WERI-Rb-1 (cell line): ENCODE results near the gene FZD4.

Experiments used
- DNase-seq: peaks from one replicate; pipeline ENCODE4 v3.0.0-alpha.2; 2020
- H3K27ac ChIP-seq: fragments of 250-450 bp; sonication (Bioruptor Pico); 2 replicates; pipeline ENCODE4 v1.5.1; 2020; ENCODE audit warnings: mild to moderate bottlenecking, moderate library complexity
- H3K27me3 ChIP-seq: fragments of 250-450 bp; sonication (Bioruptor Pico); 2 replicates; pipeline ENCODE4 v1.5.1; 2021; ENCODE audit warnings: mild to moderate bottlenecking, low read depth, moderate library complexity; ENCODE audit not compliant: insufficient read depth, severe bottlenecking
- H3K36me3 ChIP-seq: fragments of 250-450 bp; sonication (Bioruptor Pico); 2 replicates; pipeline ENCODE4 v1.5.1; 2020; ENCODE audit warnings: mild to moderate bottlenecking, moderate library complexity
- H3K4me3 ChIP-seq: 2 replicates; pipeline ENCODE4 v1.5.1; 2011; ENCODE audit warnings: low read depth, mild to moderate bottlenecking, control low read depth, low read length
- H3K9me3 ChIP-seq: fragments of 250-450 bp; sonication (Bioruptor Pico); 2 replicates; pipeline ENCODE4 v1.5.1; 2021; ENCODE audit warnings: mild to moderate bottlenecking, moderate library complexity; ENCODE audit not compliant: severe bottlenecking
- TF ChIP-seq, protein P1 (sequence below): IDR thresholded peaks from 2 replicates; pipeline ENCODE4 v1.5.1; 2011; ENCODE audit warnings: low read depth, mild to moderate bottlenecking, control low read depth, inconsistent platforms, low read length

Gene FZD4

DNA sequence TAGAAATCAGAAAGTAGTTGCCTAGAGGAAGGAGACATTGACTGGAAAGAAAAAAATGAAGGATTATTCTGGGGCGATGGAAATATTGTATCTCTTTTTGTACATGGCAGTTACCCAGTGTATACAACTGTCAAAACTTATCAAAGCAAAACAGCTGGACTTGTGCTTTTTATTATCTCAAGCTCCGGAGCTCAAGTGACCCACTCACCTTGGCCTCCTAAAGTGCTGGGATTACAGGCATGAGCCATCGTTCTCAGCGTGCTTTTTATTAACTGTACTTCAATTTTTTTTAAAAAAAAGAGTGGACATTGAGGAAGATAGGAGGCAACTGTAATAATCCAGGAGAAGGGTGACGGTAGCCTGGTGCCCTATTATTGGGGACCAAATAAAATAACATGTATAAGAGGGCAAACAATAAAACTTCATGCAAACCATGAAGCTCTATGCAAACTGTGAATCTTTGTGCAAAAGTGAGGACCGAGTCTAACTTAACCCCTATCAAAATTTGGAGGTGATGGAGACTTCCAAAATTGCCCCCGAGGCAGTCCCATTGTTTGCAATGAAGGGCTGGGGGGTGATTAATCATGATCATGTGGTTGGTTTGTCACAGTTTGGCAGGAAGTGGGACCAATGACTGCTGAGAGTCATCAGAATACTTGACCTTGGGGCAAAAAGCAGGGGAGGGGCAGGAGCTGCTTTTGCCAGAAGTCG lies 23.5 kb downstream of the FZD4 start:
- H3K4me3 ChIP-seq: no peak overlapping the region
- no peak for DNase-seq
- TF ChIP-seq, protein P1, sequence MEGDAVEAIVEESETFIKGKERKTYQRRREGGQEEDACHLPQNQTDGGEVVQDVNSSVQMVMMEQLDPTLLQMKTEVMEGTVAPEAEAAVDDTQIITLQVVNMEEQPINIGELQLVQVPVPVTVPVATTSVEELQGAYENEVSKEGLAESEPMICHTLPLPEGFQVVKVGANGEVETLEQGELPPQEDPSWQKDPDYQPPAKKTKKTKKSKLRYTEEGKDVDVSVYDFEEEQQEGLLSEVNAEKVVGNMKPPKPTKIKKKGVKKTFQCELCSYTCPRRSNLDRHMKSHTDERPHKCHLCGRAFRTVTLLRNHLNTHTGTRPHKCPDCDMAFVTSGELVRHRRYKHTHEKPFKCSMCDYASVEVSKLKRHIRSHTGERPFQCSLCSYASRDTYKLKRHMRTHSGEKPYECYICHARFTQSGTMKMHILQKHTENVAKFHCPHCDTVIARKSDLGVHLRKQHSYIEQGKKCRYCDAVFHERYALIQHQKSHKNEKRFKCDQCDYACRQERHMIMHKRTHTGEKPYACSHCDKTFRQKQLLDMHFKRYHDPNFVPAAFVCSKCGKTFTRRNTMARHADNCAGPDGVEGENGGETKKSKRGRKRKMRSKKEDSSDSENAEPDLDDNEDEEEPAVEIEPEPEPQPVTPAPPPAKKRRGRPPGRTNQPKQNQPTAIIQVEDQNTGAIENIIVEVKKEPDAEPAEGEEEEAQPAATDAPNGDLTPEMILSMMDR: no peak
- no peaks in the 10 kb centered on the region for H3K9me3 ChIP-seq
- no peak overlapping the region for H3K27ac ChIP-seq
- H3K27me3 ChIP-seq: no peaks in the 10 kb centered on the region
- H3K36me3 ChIP-seq: no peaks in the 10 kb centered on the region

DNA sequence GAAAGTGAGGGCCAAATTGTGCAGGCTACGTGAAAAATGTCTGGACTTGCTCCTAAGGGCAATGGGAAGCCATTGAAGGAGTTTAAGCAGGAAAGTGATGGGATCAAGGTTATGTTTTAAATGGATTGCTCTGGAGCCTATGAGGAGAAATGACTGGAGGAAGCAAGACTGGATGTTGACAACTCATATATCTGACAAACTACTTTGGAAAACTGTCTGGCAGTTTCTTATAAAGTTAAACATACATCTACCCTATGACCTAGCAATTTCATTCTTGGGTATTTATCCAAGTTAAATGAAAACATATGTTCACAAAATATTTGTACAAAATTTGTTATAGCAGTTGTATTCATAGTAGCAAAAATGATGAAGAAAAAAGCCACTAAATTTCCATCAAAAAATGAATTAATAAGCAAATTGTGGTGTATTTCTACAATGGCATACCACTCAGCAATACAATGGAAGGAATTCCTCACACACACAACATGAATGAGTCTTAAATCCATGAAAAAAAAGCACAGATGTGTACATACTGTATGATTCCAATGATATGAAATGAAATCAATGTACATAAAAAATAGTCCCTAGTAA lies 24.1 kb downstream of the FZD4 start:
- no peaks in the 10 kb centered on the region for H3K9me3 ChIP-seq
- H3K36me3 ChIP-seq: no peaks in the 10 kb centered on the region
- no peak overlapping the region for H3K4me3 ChIP-seq
- TF ChIP-seq, protein P1: no peak
- H3K27me3 ChIP-seq: no peaks in the 10 kb centered on the region
- H3K27ac ChIP-seq: no peak overlapping the region
- no peak for DNase-seq

DNA sequence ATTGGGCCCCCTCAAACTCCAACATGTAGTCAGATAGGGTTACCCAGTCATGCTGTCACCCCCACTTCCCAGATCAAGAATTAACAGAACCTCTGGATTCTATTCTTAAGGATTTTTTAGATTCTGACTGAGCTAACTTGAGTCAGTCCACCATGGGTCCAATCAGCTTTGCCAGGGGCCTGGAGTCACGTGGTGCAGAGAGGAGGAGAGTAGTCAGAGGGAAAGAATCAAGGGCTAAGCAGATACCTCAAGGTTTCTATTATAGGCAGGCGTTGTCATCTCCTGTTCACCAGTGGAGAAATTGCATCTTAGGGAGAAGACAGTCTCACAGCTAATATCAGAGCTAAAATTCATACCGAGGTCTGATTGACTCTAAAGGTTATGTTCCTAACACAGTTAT lies 28.2 kb downstream of the FZD4 start:
- no peak overlapping the region for H3K27ac ChIP-seq
- TF ChIP-seq, protein P1: no peak
- H3K27me3 ChIP-seq: no peaks in the 10 kb centered on the region
- no peak for DNase-seq
- no peak overlapping the region for H3K4me3 ChIP-seq
- no peaks in the 10 kb centered on the region for H3K36me3 ChIP-seq
- no peaks in the 10 kb centered on the region for H3K9me3 ChIP-seq

DNA sequence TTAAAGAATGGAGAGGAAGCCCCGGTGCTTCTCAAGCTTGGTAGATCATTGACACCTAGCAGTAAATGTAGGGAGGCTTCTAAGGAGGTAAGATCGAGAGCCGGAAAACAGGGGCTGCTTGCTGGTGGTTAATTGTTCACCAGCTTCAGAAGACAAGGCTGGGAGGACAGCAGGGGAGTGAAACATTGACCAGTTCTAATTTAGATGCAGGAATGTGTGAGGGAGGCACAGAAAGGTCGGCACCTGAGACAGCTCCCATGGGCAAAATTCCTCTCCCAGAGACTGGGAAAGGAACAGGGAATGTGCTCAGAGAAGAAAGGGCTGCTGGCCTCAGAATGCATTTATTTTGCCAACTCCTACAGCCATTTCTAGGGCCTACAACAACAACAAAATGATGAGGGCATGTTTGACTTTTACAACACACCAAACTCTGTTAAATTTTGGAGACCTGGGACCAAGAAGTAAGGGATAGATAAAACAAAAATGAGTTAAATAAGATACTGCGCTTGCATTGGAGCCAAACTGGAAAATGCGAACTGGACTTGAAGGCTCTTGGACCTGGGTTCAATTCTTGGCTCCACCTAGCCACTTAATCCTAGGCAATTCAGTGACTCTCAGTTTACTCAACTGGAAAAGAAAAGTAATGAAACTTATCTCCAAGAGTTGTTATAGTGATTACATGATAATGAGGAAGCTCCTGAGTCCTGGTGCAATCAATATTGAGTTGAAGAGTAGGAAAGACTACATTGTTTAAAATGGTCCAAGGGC lies 31.0 kb downstream of the FZD4 start:
- Histone ChIP-seq H3K27me3 (no peaks in the 10 kb centered on the region), H3K4me3 (no peak overlapping the region), H3K27ac (no peak overlapping the region), H3K36me3 (no peaks in the 10 kb centered on the region), H3K9me3 (no peaks in the 10 kb centered on the region)
- TF ChIP-seq, protein P1: no peak
- DNase-seq: no peak

DNA sequence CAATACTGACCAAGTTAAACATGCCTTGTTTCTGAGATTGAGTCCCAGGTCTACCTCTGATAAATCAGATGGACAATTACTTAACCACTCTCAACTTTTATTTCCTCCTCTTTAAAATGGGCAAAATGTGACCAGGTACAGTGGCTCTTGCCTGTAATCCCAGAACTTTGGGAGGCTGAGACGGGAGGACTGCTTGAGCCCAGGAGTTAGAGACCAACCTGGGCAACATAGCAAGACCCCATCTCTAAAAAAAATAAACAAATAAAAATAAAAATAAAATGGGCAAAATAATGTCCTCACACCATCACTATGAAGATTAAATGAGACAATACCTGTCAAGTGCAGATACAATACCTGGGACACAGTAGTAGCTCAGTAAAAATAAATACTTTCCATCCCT lies 33.0 kb downstream of the FZD4 start:
- Histone ChIP-seq H3K27ac (no peak overlapping the region), H3K4me3 (no peak overlapping the region), H3K9me3 (no peaks in the 10 kb centered on the region), H3K27me3 (no peaks in the 10 kb centered on the region), H3K36me3 (no peaks in the 10 kb centered on the region)
- TF ChIP-seq, protein P1: no peak
- DNase-seq: no peak
